GM23338 (cell line): ENCODE measurements around the gene FBXW4. TPM values are rescaled to one million over a fixed set of nuclear protein-coding genes. Genes with fewer than 3 reads are reported as not detected.

Experiments used
- ATAC-seq: fragments of 200-7000 bp; cut with Tn5 transposase; 3 replicates; pipeline ENCODE4 v1.9.1; 2020
- DNase-seq: peaks from one replicate; pipeline ENCODE4 v3.0.0-alpha.2; 2015; ENCODE audit warnings: low spot score
- H2AFZ ChIP-seq: fragments of 200-600 bp; sonication (generic); 2 replicates; pipeline ENCODE4 v1.8.0; 2016; ENCODE audit warnings: antibody characterized with exemption, mild to moderate bottlenecking, moderate library complexity
- H3F3A ChIP-seq: fragments of 200-600 bp; sonication (generic); replicated peaks from 2 replicates; pipeline ENCODE4 v1.8.0; 2017; ENCODE audit warnings: antibody characterized with exemption, mixed run types, low read depth
- H3K27ac ChIP-seq: fragments of 200-600 bp; sonication (generic); 2 replicates; pipeline ENCODE4 v1.6.1; 2016; ENCODE audit warnings: low read depth
- H3K27me3 ChIP-seq: fragments of 200-600 bp; sonication (generic); 2 replicates; pipeline ENCODE4 v1.8.0; 2016; ENCODE audit warnings: mild to moderate bottlenecking, mixed run types, moderate library complexity; ENCODE audit not compliant: insufficient read depth
- H3K36me3 ChIP-seq: fragments of 200-600 bp; sonication (generic); 2 replicates; pipeline ENCODE4 v1.8.0; 2016; ENCODE audit warnings: mild to moderate bottlenecking; ENCODE audit not compliant: insufficient read depth
- H3K4me1 ChIP-seq: fragments of 200-600 bp; sonication (generic); 2 replicates; pipeline ENCODE4 v1.8.0; 2016; ENCODE audit warnings: mild to moderate bottlenecking, moderate library complexity; ENCODE audit not compliant: insufficient read depth
- H3K4me2 ChIP-seq: fragments of 200-600 bp; sonication (generic); 2 replicates; pipeline ENCODE4 v1.7.1; 2017; ENCODE audit warnings: mixed run types
- H3K4me3 ChIP-seq: fragments of 200-600 bp; sonication (generic); 2 replicates; pipeline ENCODE4 v1.6.1; 2016; ENCODE audit warnings: mixed run types
- H3K79me2 ChIP-seq: fragments of 200-600 bp; sonication (generic); replicated peaks from 2 replicates; pipeline ENCODE4 v1.8.0; 2017; ENCODE audit warnings: mild to moderate bottlenecking; ENCODE audit not compliant: insufficient read depth
- H3K9me2 ChIP-seq: fragments of 200-600 bp; sonication (generic); 2 replicates; pipeline ENCODE4 v1.8.0; 2017; ENCODE audit not compliant: insufficient read depth
- H4K20me1 ChIP-seq: fragments of 200-600 bp; sonication (generic); replicated peaks from 2 replicates; pipeline ENCODE4 v1.8.0; 2017; ENCODE audit warnings: mild to moderate bottlenecking; ENCODE audit not compliant: insufficient read depth
- H3K27ac Mint-ChIP-seq: 2 replicates; pipeline ENCODE4 v1.8.0; 2020; ENCODE audit warnings: inconsistent platforms, mild to moderate bottlenecking, moderate library complexity, mixed read lengths
- H3K27me3 Mint-ChIP-seq: 3 replicates; pipeline ENCODE4 v1.8.0; 2022; ENCODE audit warnings: low read depth, mild to moderate bottlenecking, moderate library complexity, mixed read lengths, inconsistent platforms; ENCODE audit not compliant: insufficient read depth, poor library complexity
- H3K36me3 Mint-ChIP-seq: 3 replicates; pipeline ENCODE4 v1.8.0; 2021; ENCODE audit warnings: low read depth, mild to moderate bottlenecking, inconsistent platforms, moderate library complexity, mixed read lengths
- H3K4me1 Mint-ChIP-seq: 3 replicates; pipeline ENCODE4 v1.8.0; 2020; ENCODE audit warnings: mild to moderate bottlenecking, inconsistent platforms, mixed read lengths
- H3K4me3 Mint-ChIP-seq: 3 replicates; pipeline ENCODE4 v1.8.0; 2021; ENCODE audit warnings: moderate library complexity, mild to moderate bottlenecking, inconsistent platforms, mixed read lengths
- H3K9me3 Mint-ChIP-seq: 3 replicates; pipeline ENCODE4 v1.8.0; 2020; ENCODE audit warnings: moderate library complexity, mild to moderate bottlenecking, inconsistent platforms, mixed read lengths
- CREB1 ChIP-seq: fragments of 250-450 bp; sonication (Bioruptor Pico); IDR thresholded peaks from 2 replicates; pipeline ENCODE4 v1.5.0; 2020; ENCODE audit warnings: low read depth, mild to moderate bottlenecking, moderate library complexity
- EZH2 ChIP-seq: fragments of 200-600 bp; sonication (generic); IDR thresholded peaks from one replicate; pipeline ENCODE4 v1.8.0; 2017; ENCODE audit warnings: antibody characterized with exemption, mild to moderate bottlenecking, low read depth; ENCODE audit not compliant: unreplicated experiment
- EZH2phosphoT487 ChIP-seq: fragments of 200-600 bp; sonication (generic); IDR thresholded peaks from one replicate; pipeline ENCODE4 v1.8.1; 2018; ENCODE audit warnings: antibody characterized with exemption; ENCODE audit not compliant: unreplicated experiment
- JUNB ChIP-seq: IDR thresholded peaks from one replicate; pipeline ENCODE4 v1.6.1; 2016; ENCODE audit warnings: antibody characterized with exemption; ENCODE audit not compliant: unreplicated experiment
- NANOG ChIP-seq: IDR thresholded peaks from 2 replicates; pipeline ENCODE4 v1.6.1; 2016; ENCODE audit warnings: antibody characterized with exemption, borderline replicate concordance
- STAT1 ChIP-seq: IDR thresholded peaks from one replicate; pipeline ENCODE4 v1.6.1; 2016; ENCODE audit warnings: antibody characterized with exemption; ENCODE audit not compliant: unreplicated experiment
- ZNF331 ChIP-seq: fragments of 250-450 bp; sonication (Bioruptor Pico); IDR thresholded peaks from 2 replicates; pipeline ENCODE4 v1.5.0; 2020; ENCODE audit warnings: low read depth, mild to moderate bottlenecking, moderate library complexity
- polyA plus RNA-seq: library from polyadenylated mRNA; unstranded; fragments of >200 nt; fragmentation: Nextera tagmentation; extraction: Ambion mirVana; gene quantifications from 2 replicates; pipeline ENCODE4 v1.2.1, GENCODE V29; 2016
- total RNA-seq: library from RNA; depleted of rRNA; stranded (reverse); fragments of >200 nt; shearing (Covaris generic); gene quantifications from 2 replicates; pipeline ENCODE4 v1.2.3, GENCODE V29; 2014
- TF ChIP-seq, protein P1 (sequence below), 2 experiments: fragments of 200-600 bp in 1 of 2; sonication (generic) in 1 of 2; conservative IDR thresholded peaks; 2 replicates each; pipeline versions ENCODE4 v1.5.1 to v1.6.1; 2016 to 2017; ENCODE audit warnings: antibody characterized with exemption in 2 of 2, low read depth in 2 of 2, mild to moderate bottlenecking in 2 of 2, moderate library complexity in 1 of 2
- TF ChIP-seq, protein P2 (sequence below): IDR thresholded peaks from 2 replicates; pipeline ENCODE4 v1.6.1; 2016; ENCODE audit warnings: antibody characterized with exemption
- TF ChIP-seq, protein P3 (sequence below): fragments of 250-450 bp; sonication (Bioruptor Pico); IDR thresholded peaks from 2 replicates; pipeline ENCODE4 v1.5.0; 2020; ENCODE audit warnings: mild to moderate bottlenecking, moderate library complexity

The FBXW4 gene
- total and polyA plus RNA-seq, 2 experiments from 2014 or later, result 8.0 to 18.6 TPM

DNA sequence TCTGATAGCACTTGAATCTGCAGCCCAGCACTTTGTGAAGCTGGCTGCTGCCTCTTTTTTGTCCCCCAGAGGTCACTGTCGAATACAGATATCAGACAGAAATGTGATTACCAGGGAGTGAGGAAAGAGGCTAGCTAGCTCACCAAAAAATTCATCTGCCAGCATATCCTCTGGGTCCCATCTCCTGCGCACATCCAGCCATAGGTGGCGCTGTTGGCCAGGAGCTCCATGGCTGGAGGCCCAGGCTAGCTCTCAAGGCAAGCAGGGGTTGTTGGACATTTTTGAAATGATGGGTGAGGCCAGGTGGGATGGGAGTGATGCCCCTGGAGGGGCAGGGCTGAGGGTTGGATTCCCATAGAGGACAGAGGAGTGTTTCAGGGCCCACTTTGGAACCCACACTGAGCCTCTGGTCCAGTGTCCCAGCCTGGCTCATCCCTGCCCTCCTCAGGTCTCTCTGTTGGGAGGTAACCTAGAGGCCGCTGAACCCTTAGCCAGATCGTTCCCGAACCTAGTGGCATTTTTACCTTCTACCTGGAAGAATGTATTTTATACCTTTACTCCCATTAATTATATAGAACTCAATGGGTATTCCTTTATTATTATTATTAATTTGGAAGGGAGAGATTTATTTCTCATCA lies 92.1 kb downstream of the FBXW4 start:
- H3K4me1 Mint-ChIP-seq, result peaks cover 12% of the 10 kb centered on the region; the same call in 2 of the 3 replicates
- Histone ChIP-seq H2AFZ (no peak overlapping the region), H4K20me1 (no peaks in the 10 kb centered on the region), H3K79me2 (no peaks in the 10 kb centered on the region), H3K4me2 (no peak overlapping the region), H3K27me3 (no peaks in the 10 kb centered on the region), H3K9me2 (no peaks in the 10 kb centered on the region), H3K4me3 (no peak overlapping the region), H3K36me3 (no peaks in the 10 kb centered on the region), H3K27ac (no peak overlapping the region), H3K4me1 (no peaks in the 10 kb centered on the region; the same call in 1 of the 2 replicates), H3F3A (no peaks in the 10 kb centered on the region)
- ATAC-seq (peak; percentile 98), DNase-seq (peak; percentile 95)
- no peaks in the 10 kb centered on the region; the same call in 2 of the 3 replicates for H3K36me3 Mint-ChIP-seq
- H3K27me3 Mint-ChIP-seq, result peaks cover 6% of the 10 kb centered on the region
- TF ChIP-seq, protein P1, sequence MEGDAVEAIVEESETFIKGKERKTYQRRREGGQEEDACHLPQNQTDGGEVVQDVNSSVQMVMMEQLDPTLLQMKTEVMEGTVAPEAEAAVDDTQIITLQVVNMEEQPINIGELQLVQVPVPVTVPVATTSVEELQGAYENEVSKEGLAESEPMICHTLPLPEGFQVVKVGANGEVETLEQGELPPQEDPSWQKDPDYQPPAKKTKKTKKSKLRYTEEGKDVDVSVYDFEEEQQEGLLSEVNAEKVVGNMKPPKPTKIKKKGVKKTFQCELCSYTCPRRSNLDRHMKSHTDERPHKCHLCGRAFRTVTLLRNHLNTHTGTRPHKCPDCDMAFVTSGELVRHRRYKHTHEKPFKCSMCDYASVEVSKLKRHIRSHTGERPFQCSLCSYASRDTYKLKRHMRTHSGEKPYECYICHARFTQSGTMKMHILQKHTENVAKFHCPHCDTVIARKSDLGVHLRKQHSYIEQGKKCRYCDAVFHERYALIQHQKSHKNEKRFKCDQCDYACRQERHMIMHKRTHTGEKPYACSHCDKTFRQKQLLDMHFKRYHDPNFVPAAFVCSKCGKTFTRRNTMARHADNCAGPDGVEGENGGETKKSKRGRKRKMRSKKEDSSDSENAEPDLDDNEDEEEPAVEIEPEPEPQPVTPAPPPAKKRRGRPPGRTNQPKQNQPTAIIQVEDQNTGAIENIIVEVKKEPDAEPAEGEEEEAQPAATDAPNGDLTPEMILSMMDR (conservative IDR thresholded peaks at IDR 0.05; ENCODE audit: low read depth in 2 of 2), result peak; percentile 99 to 100
- no peak for TF ChIP-seq NANOG
- no peak overlapping the region for H3K4me3 Mint-ChIP-seq
- H3K27ac Mint-ChIP-seq, result no peak overlapping the region
- no peaks in the 10 kb centered on the region; the same call in 2 of the 3 replicates for H3K9me3 Mint-ChIP-seq

DNA sequence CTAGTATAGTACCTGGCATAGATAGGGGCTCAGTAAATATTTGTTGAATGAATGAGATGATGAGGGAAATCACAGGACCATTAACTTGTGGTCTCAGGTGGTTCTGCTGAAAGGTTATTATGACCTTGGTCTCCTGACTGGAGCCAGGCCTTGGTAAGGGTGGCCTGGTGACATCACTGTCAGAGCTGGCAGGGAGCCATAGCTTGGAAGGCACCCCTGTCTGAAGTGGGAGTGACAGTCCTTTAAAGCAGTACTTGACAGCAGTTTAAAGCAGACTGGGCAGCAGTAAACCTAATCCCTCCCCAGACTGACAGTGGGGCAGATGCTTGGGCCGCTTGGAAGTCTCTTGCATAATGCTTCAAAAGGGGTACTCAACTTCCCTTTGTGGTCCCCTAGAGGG lies 93.4 kb downstream of the FBXW4 start:
- Histone ChIP-seq H2AFZ (no peak overlapping the region), H3K9me2 (no peaks in the 10 kb centered on the region), H3K4me2 (no peak overlapping the region), H3K27me3 (no peaks in the 10 kb centered on the region), H3K27ac (no peak overlapping the region), H4K20me1 (no peaks in the 10 kb centered on the region), H3K79me2 (no peaks in the 10 kb centered on the region), H3K4me3 (no peak overlapping the region), H3K36me3 (no peaks in the 10 kb centered on the region), H3F3A (no peaks in the 10 kb centered on the region), H3K4me1 (no peaks in the 10 kb centered on the region; the same call in 1 of the 2 replicates)
- Mint-ChIP-seq H3K4me1 (peaks cover 9% of the 10 kb centered on the region; the same call in 2 of the 3 replicates), H3K9me3 (no peaks in the 10 kb centered on the region; the same call in 2 of the 3 replicates), H3K27me3 (peaks cover 7% of the 10 kb centered on the region), H3K36me3 (no peaks in the 10 kb centered on the region; the same call in 2 of the 3 replicates), H3K4me3 (no peak overlapping the region), H3K27ac (no peak overlapping the region)
- ATAC-seq, result no peak
- DNase-seq, result no peak
- TF ChIP-seq EZH2 (no peak), JUNB (no peak), STAT1 (no peak), CREB1 (CRISPR knock-in tag) (no peak), NANOG (no peak), EZH2phosphoT487 (no peak), ZNF331 (CRISPR knock-in tag) (no peak)
- TF ChIP-seq, protein P2, sequence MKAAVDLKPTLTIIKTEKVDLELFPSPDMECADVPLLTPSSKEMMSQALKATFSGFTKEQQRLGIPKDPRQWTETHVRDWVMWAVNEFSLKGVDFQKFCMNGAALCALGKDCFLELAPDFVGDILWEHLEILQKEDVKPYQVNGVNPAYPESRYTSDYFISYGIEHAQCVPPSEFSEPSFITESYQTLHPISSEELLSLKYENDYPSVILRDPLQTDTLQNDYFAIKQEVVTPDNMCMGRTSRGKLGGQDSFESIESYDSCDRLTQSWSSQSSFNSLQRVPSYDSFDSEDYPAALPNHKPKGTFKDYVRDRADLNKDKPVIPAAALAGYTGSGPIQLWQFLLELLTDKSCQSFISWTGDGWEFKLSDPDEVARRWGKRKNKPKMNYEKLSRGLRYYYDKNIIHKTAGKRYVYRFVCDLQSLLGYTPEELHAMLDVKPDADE, result no peak
- TF ChIP-seq, protein P3, sequence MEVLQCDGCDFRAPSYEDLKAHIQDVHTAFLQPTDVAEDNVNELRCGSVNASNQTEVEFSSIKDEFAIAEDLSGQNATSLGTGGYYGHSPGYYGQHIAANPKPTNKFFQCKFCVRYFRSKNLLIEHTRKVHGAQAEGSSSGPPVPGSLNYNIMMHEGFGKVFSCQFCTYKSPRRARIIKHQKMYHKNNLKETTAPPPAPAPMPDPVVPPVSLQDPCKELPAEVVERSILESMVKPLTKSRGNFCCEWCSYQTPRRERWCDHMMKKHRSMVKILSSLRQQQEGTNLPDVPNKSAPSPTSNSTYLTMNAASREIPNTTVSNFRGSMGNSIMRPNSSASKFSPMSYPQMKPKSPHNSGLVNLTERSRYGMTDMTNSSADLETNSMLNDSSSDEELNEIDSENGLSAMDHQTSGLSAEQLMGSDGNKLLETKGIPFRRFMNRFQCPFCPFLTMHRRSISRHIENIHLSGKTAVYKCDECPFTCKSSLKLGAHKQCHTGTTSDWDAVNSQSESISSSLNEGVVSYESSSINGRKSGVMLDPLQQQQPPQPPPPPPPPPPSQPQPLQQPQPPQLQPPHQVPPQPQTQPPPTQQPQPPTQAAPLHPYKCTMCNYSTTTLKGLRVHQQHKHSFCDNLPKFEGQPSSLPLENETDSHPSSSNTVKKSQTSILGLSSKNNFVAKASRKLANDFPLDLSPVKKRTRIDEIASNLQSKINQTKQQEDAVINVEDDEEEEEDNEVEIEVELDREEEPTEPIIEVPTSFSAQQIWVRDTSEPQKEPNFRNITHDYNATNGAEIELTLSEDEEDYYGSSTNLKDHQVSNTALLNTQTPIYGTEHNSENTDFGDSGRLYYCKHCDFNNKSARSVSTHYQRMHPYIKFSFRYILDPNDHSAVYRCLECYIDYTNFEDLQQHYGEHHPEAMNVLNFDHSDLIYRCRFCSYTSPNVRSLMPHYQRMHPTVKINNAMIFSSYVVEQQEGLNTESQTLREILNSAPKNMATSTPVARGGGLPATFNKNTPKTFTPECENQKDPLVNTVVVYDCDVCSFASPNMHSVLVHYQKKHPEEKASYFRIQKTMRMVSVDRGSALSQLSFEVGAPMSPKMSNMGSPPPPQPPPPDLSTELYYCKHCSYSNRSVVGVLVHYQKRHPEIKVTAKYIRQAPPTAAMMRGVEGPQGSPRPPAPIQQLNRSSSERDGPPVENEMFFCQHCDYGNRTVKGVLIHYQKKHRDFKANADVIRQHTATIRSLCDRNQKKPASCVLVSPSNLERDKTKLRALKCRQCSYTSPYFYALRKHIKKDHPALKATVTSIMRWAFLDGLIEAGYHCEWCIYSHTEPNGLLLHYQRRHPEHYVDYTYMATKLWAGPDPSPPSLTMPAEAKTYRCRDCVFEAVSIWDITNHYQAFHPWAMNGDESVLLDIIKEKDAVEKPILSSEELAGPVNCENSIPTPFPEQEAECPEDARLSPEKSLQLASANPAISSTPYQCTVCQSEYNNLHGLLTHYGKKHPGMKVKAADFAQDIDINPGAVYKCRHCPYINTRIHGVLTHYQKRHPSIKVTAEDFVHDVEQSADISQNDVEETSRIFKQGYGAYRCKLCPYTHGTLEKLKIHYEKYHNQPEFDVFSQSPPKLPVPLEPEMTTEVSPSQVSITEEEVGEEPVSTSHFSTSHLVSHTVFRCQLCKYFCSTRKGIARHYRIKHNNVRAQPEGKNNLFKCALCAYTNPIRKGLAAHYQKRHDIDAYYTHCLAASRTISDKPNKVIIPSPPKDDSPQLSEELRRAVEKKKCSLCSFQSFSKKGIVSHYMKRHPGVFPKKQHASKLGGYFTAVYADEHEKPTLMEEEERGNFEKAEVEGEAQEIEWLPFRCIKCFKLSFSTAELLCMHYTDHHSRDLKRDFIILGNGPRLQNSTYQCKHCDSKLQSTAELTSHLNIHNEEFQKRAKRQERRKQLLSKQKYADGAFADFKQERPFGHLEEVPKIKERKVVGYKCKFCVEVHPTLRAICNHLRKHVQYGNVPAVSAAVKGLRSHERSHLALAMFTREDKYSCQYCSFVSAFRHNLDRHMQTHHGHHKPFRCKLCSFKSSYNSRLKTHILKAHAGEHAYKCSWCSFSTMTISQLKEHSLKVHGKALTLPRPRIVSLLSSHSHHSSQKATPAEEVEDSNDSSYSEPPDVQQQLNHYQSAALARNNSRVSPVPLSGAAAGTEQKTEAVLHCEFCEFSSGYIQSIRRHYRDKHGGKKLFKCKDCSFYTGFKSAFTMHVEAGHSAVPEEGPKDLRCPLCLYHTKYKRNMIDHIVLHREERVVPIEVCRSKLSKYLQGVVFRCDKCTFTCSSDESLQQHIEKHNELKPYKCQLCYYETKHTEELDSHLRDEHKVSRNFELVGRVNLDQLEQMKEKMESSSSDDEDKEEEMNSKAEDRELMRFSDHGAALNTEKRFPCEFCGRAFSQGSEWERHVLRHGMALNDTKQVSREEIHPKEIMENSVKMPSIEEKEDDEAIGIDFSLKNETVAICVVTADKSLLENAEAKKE (CRISPR knock-in tag), result no peak
